GM18951 (cell line): Measurements from ENCODE around the gene FAF2.

ENCODE experiments used
- POLR2A ChIP-seq: IDR thresholded peaks from 4 replicates; pipeline ENCODE4 v1.6.1; 2011; ENCODE audit warnings: mild to moderate bottlenecking; ENCODE audit not compliant: insufficient read length, insufficient read depth; ENCODE audit errors: extremely low read depth
- in situ Hi-C: fragments of 300-500 bp; cut with MboI; formaldehyde crosslinking; loops from one replicate; pipeline ENCODE4 v1.12.0; 2022; ENCODE audit warnings: low sequenced_read_pairs, mixed read lengths, inconsistent platforms; ENCODE audit not compliant: unreplicated experiment

Gene FAF2

DNA sequence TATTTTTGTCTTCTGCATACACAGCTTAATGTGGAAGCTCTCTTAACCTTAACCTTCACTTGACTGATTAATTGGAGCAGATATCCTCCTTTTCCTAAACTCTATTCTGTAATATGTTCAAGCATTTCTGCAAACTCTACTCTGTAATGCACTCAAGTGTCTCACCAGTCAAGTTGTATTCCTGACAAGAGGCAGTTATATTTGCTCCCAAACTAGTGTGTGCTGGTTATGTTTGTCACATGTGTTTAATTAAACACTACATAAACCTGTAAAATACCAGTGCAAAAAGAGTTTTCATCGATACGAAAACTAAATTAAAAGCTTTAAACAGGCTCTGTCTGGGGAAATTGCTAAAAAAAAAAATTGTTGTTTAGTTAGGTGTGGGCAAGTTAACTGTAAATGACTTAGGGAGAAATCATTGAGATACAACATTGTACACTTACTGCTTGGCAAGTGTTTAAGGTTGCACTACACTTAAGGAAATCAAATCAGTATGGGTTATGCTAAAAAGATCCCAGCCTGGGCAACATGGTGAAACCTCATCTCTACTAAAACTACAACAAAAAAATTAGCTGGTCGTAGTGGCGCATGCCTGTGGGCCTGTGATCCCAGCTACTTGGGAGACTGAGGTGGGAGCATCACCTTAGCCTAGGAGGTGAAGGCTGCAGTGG is 6.7 kb downstream of the FAF2 start:
- TF ChIP-seq POLR2A: no peak
- in situ Hi-C loops: no loop called here

DNA sequence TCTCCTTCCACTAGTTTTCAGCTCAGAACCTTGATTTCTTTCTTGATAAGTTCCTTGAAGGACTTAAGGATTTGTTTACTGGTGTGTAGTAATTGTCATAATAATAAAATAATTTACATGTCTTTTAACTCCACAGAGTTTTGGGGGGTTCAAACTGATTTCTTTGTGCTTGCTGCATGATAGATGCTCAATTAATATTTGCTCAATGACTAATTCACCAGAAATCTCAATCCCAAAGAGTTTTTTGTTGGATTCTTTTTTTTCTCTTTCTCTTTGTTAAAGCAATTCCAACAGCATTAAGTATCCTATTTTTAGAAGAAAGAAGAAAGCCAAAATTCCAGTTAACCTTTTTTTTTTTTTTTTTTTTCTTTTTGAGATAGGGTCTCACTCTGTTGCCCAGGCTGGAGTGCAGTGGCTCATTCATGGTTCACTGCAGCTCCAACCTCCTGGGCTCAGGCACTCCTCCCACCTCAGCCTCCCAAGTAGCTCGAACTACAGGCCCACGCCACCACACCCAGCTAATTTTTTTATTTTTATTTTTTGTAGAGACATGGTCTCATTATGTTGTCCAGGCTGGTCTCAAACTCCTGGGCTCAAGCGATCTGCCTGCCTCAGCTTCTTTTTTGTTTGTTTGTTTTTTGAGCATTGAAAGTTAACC is 10.8 kb downstream of the FAF2 start:
- no peak for TF ChIP-seq POLR2A
- in situ Hi-C loops: no loop called here

DNA sequence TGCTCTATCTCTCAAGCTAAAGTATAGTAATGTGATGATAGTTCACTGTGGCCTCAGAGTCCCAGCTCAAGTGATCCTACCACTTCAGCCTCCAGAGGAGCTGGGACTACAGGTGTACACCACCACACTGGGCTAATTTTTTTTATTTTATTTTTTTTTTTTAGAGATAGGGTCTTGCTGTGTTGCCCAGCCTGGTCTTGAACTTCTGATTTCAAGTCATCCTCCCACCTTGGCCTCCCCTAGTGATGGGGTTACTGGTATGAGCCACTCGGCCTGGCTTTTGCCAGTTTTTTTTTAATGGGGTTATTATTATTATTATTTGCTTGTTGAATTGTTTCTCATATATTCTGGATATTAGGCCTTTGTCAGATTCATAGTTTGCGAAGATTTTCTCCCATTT is 13.2 kb downstream of the FAF2 start:
- TF ChIP-seq POLR2A: no peak
- in situ Hi-C loops: no loop called here

GRCh38 chr5:176463113-176463764 is 15.1 kb downstream of the FAF2 start:
- in situ Hi-C loops: no loop called here

GRCh38 chr5:176466245-176466871 is 18.2 kb downstream of the FAF2 start:
- in situ Hi-C loops: no loop called here

More at GRCh38 chr5:176463113-176463764, 15.1 kb downstream of the FAF2 start:
- no peak for TF ChIP-seq POLR2A

GRCh38 chr5:176469296-176469695 is 21.1 kb downstream of the FAF2 start:
- in situ Hi-C loops: no loop called here
- TF ChIP-seq POLR2A: no peak

More at GRCh38 chr5:176466245-176466871, 18.2 kb downstream of the FAF2 start:
- TF ChIP-seq POLR2A: no peak

GRCh38 chr5:176470539-176470938 is 22.4 kb downstream of the FAF2 start:
- in situ Hi-C loops: no loop called here
- no peak for TF ChIP-seq POLR2A

GRCh38 chr5:176471098-176471497 is 22.9 kb downstream of the FAF2 start:
- TF ChIP-seq POLR2A: no peak
- in situ Hi-C loops: no loop called here

DNA sequence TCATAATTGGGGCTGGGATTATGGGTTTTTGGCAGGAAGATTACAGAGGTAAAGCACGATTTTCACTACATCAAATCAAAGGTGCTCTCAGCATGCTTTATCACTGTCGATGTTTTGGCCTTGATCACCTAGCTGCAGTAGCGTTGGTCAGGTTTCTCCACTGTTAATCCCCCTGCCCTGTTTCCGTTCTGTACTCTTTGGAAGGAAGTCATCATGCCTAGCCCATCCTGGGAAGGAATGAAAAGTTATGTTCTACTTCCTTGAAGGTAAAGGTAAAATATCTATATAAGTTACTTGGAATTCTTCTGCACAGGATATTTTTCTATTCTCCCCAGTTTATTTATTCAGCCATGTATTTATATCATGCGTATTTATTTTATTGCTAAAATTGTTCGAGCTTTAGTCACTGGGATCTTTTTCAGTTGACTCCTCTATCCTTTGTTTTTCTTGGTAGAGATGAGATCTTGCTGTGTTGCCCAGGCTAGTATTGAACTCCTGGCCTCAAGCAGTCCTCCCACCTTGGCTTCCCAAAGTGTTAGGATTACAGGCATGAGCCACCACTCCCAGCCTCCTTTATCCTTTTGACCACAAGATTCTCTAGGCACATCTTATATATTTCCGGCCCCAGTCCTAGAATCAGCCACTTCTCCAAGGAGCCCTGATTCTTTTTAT is 25.3 kb downstream of the FAF2 start:
- no peak for TF ChIP-seq POLR2A
- in situ Hi-C loops: no loop called here

DNA sequence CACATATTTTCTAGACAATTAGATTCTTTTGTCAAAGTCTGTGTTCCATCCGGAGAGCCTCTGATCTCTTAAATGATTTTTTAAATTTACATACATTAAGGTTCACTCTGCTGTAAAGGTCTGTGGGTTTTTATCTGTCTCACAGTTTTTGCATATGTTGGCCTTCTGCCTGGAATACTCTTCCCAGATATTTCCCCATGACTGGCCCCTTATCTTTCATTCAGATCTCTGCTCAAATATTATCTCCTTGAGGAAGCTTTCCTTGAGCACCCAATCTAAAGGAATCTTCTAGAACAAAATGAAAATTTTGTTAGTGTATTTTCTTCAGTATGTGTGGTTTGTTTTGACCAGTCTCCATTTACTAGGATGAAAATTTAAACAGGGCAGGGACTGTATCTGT is 26.3 kb downstream of the FAF2 start:
- in situ Hi-C loops: no loop called here

GRCh38 chr5:176481711-176482110 is 33.5 kb downstream of the FAF2 start:
- TF ChIP-seq POLR2A: no peak
- in situ Hi-C loops: no loop called here

More for the DNA sequence above, 26.3 kb downstream of the FAF2 start:
- TF ChIP-seq POLR2A: no peak

- no peak for TF ChIP-seq POLR2A
- in situ Hi-C loops: no loop called here
Observed at GRCh38 chr5:176485176-176485575, 37.0 kb downstream of the FAF2 start.
